Measurements from ENCODE around the gene LSAMP.
A peak's percentile ranks its signal among the peaks of the same experiment; 100 is the strongest.

The LSAMP gene

GRCh38 chr3:116000311-116000710 is 445.0 kb downstream of the LSAMP start:
- no peak for DNase-seq

- no peak for DNase-seq
These were observed 445.7 kb downstream of the LSAMP start for GRCh38 chr3:115999613-116000012.

- DNase-seq: no peak
These were observed 446.2 kb downstream of the LSAMP start for GRCh38 chr3:115999001-115999585.

GRCh38 chr3:115996420-115997108 is 448.7 kb downstream of the LSAMP start:
- DNase-seq: no peak

GRCh38 chr3:115990669-115991068 is 454.6 kb downstream of the LSAMP start:
- no peak for DNase-seq

- no peak for DNase-seq
These were observed 455.4 kb downstream of the LSAMP start for GRCh38 chr3:115989684-115990421.

- no peak for DNase-seq
These were observed 458.6 kb downstream of the LSAMP start for GRCh38 chr3:115986555-115987207.

GRCh38 chr3:115982629-115983028 is 462.7 kb downstream of the LSAMP start:
- no peak for DNase-seq

GRCh38 chr3:115982108-115982507 is 463.2 kb downstream of the LSAMP start:
- no peak for DNase-seq

- no peak for DNase-seq
These were observed 464.6 kb downstream of the LSAMP start for GRCh38 chr3:115980709-115981108.

GRCh38 chr3:115977866-115978265 is 467.4 kb downstream of the LSAMP start:
- no peak for DNase-seq

GRCh38 chr3:115975796-115976195 is 469.5 kb downstream of the LSAMP start:
- DNase-seq: no peak

GRCh38 chr3:115975353-115975752 is 469.9 kb downstream of the LSAMP start:
- no peak for DNase-seq

GRCh38 chr3:115974940-115975339 is 470.3 kb downstream of the LSAMP start:
- no peak for DNase-seq

GRCh38 chr3:115968871-115969270 is 476.4 kb downstream of the LSAMP start:
- DNase-seq: no peak

GRCh38 chr3:115961380-115961779 is 483.9 kb downstream of the LSAMP start:
- DNase-seq: no peak

- DNase-seq: no peak
These were observed 484.5 kb downstream of the LSAMP start for GRCh38 chr3:115960799-115961198.

GRCh38 chr3:115958526-115958925 is 486.8 kb downstream of the LSAMP start:
- no peak for DNase-seq

GRCh38 chr3:115947325-115947724 is 498.0 kb downstream of the LSAMP start:
- no peak for DNase-seq

GRCh38 chr3:115943579-115943978 is 501.7 kb downstream of the LSAMP start:
- no peak for DNase-seq

- no peak for DNase-seq
These were observed 508.2 kb downstream of the LSAMP start for GRCh38 chr3:115937054-115937453.

- DNase-seq: no peak
These were observed 512.5 kb downstream of the LSAMP start for GRCh38 chr3:115932807-115933206.

- DNase-seq: no peak
These were observed 513.7 kb downstream of the LSAMP start for GRCh38 chr3:115931581-115931980.

GRCh38 chr3:115930922-115931321 is 514.4 kb downstream of the LSAMP start:
- peak; percentile 1 for DNase-seq

Data from suppressor macrophage treated with lipopolysaccharide for 4 hours (primary cell).